Amygdala (tissue), 56 donors: ENCODE data around the gene NMS.
"Not testable (repeated sequence)": the region's sequence is repeated elsewhere in the genome, so short reads cannot be mapped to it uniquely, and the experiment has no call there.

Experiments
- DNase-seq, 56 donors: peaks; one replicate each; lab custom pipeline; 2025; lab: John Stamatoyannopoulos, UW

NMS gene, protein sequence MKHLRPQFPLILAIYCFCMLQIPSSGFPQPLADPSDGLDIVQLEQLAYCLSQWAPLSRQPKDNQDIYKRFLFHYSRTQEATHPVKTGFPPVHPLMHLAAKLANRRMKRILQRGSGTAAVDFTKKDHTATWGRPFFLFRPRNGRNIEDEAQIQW

GRCh38 chr2:100470182-100470581 is at the start of gene NMS:
TSS of gene NMS (plus strand) at chr2:100470482. CDS start at chr2:100470489, 7 bp downstream.
- DNase-seq, result no peak

DNA sequence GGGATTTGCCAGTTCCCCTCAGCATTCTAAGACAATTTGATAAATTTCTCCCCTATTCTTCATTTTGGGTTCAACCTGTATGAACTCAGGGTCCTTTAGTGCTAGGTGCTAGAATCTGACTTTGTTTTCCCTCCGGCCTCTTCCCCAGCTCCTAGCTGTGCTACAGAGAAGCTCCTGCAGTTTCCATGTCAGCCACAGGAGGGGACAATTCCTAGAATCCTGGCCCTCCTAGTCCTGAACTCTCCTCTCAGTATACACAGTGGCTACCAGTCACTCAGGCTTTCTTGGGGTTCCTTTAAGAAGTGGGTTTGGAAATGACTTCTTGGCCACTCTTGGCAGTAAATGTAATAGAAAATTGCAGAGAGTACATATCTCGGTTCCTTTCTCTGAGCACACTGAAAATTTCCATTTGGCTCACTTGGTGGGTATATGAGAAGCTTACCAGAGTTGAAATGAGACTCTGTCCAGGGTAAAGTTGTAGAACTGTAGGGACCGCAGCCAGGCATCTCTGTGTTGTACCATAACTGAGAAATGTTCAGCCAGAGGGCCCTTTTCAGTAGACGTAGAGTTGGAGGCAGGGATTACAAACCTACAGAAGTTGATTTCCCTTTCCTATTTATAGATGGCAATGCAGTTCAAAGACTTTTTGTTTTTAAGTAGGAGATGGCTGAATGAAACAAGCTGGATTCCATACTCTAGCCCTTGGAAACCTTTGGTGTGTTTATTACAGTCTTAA is 47.8 kb upstream of the NMS start:
- DNase-seq, result peak in 9 of 56 donors; percentile 10 to 48 (median 18)

DNA sequence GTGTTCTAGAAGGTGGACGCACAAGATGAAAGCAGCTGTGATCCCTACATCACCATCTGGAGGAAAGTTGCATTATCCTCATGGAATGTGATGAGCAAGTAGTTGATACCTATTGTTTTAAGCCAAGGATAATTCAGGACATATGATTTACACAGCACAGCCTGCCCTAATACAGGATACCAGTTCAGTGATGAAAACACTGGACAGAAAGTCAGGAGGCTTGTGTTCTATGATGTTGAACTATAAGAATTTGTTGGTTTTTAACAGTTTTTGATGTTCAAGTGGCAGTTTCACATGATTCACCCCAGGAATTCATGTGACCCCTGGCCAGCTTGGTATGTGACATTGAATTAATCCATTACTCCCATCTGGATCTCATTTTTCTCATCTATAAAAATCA is 46.7 kb upstream of the NMS start:
- DNase-seq, result no peak

DNA sequence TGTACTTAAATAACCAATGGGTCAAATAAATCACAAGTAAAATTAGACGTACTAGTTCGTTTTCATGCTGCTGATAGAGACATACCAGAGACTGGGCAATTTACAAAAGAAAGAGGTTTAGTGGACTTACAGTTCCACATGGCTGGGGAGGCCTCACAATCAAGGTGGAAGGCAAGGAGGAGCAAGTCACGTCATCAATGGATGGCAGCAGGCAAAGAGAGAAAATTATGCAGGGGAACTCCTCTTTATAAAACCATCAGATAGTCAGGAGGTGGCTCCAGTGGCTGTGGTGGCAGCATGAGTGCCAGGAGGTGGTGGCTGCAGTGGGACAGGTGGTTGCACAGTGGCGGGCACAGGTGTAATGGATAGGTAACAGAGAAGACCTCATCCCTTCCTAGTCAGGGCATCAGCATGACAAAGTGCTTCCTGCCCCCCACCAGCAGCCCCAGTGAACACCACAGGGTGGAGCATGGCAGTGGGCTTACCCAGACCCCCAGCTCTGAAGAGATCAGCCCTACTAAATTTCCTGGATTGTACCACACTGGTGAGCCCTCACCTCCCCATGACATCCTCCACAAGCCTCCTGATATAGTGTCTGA is 45.9 kb upstream of the NMS start:
- no peak for DNase-seq

DNA sequence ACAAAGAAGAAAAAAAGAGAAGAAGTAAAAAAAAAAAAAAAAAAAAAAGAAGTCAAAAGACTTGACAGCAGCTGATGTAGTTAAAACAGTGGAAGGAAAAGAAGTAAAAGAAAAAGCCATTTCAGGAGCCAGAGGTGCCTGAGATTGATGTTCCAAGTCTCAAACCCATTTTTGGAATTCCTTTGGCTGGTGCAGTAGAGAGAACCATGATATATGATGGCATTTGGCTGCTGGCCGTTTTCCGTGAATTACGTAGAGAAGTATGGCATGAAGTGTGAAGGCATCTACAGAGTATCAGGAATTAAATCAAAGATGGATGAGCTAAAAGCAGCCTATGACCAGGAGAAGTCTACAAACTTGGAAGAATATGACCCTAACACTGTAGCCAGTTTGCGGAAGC is 45.2 kb upstream of the NMS start:
- no peak for DNase-seq

DNA sequence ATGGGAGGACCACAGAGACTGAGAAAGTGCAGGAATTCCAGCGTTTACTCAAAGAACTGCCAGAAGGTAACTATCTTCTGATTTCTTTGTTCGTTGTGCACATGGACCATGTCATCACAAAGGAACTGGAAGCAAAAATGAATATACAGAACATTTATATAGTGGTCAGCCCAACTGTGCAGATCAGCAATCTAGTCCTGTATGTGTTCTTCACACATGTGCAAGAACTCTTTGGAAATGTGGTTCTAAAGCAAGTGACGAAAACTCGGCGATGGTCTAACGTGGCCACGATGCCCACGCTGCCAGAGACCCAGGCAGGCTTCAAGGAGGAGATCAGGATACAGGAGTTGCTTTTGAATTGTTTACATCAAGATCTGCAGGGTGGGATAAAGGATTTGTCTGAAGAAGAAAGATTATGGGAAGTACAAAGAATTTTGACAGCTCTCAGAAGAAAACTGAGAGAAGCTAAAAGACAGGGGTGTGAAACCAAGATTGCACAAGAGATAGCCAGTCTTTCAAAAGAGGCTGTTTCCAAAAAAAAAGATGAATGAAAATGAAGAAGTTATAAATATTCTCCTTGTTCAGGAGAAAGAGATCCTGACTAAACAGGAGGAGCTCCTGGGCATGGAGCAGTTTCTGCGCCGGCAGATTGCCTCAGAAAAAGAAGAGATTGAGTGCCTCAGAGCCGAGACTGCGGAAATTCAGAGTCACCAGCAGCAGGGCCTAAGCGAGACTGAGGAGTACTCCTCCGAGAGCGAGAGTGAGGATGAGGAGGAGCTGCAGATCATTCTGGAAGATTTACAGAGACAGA is 44.5 kb upstream of the NMS start:
- DNase-seq, result no peak

DNA sequence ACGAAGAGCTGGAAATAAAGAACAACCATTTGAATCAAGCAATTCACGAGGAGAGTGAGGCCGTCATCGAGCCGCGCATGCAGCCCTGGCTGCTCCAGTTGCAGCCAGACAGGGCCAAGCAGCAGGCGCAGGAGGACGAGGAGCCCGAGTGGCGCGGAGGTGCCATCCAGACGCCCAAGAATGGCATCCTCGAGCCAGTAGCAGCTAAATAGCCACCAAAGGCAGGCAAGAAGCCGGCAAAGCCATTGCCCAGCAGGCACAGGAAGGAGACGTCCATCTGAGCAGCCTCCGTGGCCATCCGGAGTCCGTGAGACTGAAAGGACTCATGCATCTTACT is 43.9 kb upstream of the NMS start:
- DNase-seq, result no peak

GRCh38 chr2:100427111-100427510 is 43.2 kb upstream of the NMS start:
- DNase-seq, result no peak

DNA sequence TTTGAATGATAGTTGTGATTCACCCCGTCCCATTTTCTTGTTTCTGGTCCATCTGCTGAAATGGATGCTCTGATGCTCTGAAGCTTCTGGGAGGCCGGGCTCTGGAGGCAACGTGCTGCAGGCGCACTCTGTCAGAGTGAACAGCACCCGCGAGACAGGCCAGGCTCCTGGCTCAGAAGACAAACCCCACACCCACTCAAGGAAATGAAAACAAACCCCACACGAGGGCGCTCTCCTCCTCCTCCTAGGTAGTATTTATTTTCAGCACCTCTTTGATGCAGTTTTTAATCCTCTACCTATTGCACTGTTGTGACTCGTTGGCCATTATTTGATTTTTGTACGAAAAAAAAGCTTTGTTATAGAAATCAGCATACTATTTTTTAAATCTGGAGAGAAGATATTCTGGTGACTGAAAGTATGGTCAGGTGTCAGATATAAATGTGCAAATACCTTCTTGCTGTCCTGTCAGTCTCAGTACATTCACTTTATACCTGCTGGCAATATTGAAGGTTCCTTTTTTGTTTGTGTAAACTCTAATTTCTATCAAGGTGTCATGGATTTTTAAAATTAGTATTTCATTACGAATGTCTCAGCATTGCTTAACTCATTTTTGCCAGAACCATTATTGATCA is 42.5 kb upstream of the NMS start:
- DNase-seq, result peak in 37 of 56 donors; percentile 4 to 76 (median 36)

DNA sequence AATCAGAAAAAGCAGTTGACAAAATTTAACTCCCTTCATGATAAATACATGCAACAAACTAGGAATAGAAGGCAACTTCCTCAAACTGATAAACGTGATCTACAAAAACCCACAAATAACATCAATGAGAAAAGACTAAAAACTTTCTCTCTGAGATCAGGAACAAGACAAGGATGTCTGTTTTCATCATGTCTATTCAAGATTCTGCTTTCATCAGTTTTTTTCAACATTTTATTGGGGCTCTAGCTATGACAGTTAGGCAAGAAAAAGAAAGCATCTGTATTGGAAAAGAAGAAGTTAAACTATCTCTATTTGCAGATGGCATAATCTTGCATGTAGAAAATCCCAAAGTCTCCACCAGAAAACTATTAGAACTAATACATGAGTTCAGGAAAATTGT is 40.6 kb upstream of the NMS start:
- no peak for DNase-seq

DNA sequence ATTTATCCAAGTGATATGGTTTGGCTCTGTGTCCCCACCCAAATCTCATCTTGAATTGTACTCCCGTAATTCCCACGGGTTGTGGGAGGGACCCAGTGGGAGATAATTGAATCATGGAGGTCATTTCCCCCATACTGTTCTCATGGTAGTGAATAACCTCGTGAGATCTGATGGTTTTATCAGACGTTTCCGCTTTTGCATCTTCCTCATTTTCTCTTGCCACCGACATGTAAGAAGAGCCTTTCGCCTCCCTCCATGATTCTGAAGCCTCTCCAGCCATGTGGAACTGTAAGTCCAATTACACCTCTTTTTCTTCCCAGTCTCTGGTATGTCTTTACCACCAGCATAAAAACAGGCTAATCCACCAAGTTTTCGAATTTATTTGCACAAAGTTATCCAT is 32.5 kb upstream of the NMS start:
- no peak for DNase-seq

GRCh38 chr2:100446696-100447095 is 23.6 kb upstream of the NMS start:
- DNase-seq, result no peak

DNA sequence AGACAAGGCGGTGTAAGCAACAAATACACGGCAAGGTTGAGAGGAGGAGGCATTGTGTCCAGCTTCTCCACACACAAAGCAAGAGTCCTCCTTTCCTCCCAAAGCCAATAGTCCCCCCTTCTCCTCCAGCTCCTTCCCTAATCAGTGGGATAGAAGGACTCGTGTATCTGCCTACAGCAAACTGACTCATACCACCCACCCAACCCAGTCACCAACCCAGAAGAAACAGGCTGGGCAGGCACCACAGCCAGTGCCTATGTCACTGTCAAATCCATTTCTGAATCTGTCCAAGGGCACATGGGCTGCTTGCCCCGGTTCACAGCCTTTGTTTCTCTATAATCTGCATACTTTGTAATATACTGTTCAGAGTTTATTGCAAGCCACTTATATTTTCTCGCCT is 19.2 kb upstream of the NMS start:
- DNase-seq, result no peak

- DNase-seq, result no peak
Measured at GRCh38 chr2:100451734-100452133, 18.5 kb upstream of the NMS start.

DNA sequence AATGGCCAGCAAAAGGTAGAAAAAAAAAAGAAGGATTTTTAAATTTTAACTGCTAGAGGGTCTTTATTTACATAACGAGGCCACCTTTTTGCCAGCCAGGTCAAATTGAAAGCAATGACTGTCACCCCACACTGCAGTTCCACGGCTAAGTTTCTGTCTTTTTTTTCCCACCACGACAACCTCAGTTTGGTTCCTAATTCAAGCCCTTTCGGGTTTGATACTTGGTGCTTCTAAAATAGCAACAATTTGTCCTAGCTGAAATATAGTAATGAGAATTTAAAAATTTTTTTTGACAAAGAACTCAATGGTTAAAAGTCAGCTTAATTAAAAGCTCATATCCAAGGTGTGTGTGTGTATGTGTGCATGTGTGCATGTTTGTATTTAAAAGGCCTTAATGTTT is 16.4 kb upstream of the NMS start:
- DNase-seq, result no peak

GRCh38 chr2:100456357-100456756 is 13.9 kb upstream of the NMS start:
- not testable (repeated sequence) for DNase-seq

DNA sequence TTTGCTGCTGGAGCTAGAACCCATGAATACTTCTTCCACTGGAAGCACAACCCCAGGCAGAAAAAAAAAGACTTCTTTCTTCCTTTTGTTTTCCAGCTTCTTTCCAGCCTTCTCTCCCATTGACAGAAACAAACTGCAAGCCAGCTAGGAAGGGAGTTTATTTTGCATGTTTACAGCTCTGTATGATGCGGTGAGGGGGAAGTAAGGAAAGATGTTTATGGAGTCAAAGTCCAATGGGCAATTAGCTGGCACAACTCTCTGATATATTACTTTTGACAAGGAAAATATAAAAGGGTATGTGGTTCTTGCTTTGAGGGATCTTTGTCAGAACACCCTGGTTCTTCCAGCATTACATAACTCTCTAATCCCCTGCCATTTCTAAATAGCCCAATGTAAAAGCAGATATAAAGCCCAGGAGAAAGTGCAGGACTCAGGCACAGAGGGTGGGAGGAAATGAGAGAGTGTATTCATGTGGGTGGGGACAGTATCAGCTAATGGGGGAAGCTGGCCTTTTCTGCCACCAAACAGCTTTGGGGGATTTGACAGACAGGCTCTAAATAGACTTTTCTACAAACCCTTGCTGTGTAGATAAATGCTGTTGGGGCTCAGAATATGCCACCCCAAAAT is 9.3 kb upstream of the NMS start:
- no peak for DNase-seq

DNA sequence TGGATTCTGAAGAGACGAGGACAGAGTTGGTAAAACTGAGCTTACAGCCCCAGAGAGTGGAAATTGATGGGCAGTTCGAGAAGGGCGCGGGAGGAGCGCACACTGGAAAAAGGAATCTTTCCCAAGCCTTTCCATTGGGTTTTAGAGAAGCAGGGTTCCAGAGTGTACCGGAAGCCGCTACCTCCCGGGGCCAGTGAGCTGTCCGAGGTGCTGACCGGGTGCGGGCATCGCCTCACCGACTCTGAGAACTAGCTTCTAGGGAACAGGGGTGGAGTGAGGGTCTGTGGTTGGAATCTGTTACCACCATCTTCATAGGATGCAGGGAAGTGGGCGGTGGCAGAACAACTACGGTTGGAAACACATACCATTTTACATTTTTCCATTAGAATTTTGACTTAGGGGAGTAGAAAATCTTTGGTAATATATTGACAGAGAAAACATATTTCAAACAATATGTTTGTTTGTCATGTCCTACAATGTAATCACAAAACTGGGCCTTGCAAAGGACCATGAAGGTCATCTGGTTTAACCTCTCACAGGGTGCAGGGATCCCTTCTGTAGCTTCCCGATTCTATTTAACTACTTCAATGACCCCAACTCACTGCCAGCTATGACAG is 724 bp downstream of the NMS start:
- peak in 2 of 56 donors; percentile 6 to 9 for DNase-seq

DNA sequence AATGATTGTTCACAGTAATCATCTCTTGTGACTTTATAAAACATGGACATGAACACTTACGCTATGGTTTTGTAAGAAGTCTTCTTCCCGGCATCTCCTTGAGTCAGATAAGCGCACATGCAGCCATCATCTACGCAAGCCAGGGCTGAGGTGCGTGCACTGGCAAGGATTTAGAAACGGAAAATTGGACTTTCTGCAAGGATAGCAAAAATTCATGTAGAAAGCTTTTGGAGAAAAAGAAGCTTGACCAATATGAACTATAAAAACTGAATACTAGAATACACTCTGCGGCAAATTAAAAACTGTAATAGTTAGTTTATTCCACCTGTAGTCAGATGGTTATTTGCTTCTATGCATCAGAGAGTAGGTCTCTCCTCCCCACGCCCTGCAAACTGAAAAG is 6.3 kb downstream of the NMS start:
- DNase-seq, result no peak

DNA sequence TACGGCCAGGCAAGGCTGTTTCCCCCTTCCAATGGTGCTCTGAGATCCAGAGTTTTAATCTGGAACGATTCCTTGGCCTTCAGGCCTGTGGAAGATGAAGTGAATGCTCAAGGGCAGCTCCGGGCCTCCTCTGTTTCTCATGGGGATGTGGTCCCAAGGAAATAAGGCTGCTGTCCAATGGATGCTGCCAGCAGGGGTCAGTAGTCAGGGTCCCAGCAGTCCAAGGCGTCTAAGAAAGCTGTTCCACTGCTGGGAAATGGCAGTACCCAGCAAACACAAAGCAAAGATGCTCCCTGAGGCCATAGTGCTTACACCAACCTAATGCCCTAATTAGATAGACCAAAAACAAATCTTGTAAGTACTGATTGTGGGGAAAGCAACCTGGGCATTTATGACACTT is 12.5 kb downstream of the NMS start:
- DNase-seq, result peak in 2 of 56 donors; percentile 6 to 13
